NT2/D1 (cell line): Measurements from ENCODE around the gene TFAP2E.

Source experiments
- SUZ12 ChIP-seq: IDR thresholded peaks from 2 replicates; pipeline ENCODE4 v1.6.1; 2011; ENCODE audit not compliant: insufficient read length, insufficient read depth; ENCODE audit errors: extremely low read depth
- ZNF274 ChIP-seq: IDR thresholded peaks from 2 replicates; pipeline ENCODE4 v1.6.1; 2011; ENCODE audit warnings: mild to moderate bottlenecking, low read depth, low read length

- no peak for TF ChIP-seq ZNF274
- TF ChIP-seq SUZ12: no peak
Measured at GRCh38 chr1:35631396-35631795, 58.3 kb downstream of the TFAP2E start.
